Pancreas (tissue), 10 donors: ENCODE measurements around the gene CNTNAP5. TPM values are rescaled to one million over a fixed set of nuclear protein-coding genes. Genes with fewer than 3 reads are reported as not detected.

Experiments used
- ATAC-seq, 4 donors: fragments of 200-7000 bp; cut with Tn5 transposase; one replicate each; pipeline versions ENCODE4 v1.8.0 to v1.9.1; 2020; ENCODE audit warnings: mild to moderate bottlenecking in 4 of 4, moderate library complexity in 4 of 4
- DNase-seq, 6 donors: peaks; one replicate each; pipeline ENCODE4 v3.0.0-alpha.2; 2020
- FAIRE-seq: peaks from 2 replicates; lab custom pipeline; 2012; peaks lifted over from hg19 to GRCh38; lab: Jason Lieb, UNC
- H3K27ac ChIP-seq, 4 donors: fragments of 200-600 bp; sonication (generic); 1 replicate in 3 of 4; 2 replicates in 1 of 4; pipeline versions ENCODE4 v1.5.0 to v1.8.0; 2020
- H3K27me3 ChIP-seq, 4 donors: fragments of 200-600 bp; one replicate each; pipeline ENCODE4 v1.8.0; 2021
- H3K36me3 ChIP-seq, 3 donors: fragments of 200-600 bp; sonication (generic) in 1 of 3; one replicate each; pipeline versions ENCODE4 v1.5.0 to v1.8.0; 2020 to 2021
- H3K4me1 ChIP-seq, 3 donors: fragments of 200-600 bp; one replicate each; pipeline ENCODE4 v1.8.0; 2021
- H3K4me3 ChIP-seq, 4 donors: fragments of 200-600 bp; sonication (generic) in 2 of 4; one replicate each; pipeline versions ENCODE4 v1.5.0 to v1.8.0; 2020 to 2021
- H3K9me3 ChIP-seq, 4 donors: fragments of 200-600 bp; one replicate each; pipeline ENCODE4 v1.8.0; 2021
- WGBS, 2 donors: extraction: QIAGEN DNeasy Blood & Tissue Kit; methylation state at CpG; one replicate each; pipeline ENCODE4 v1.1.7; 2013; 5-methylcytosine and 5-hydroxymethylcytosine counted together
- intact Hi-C, 3 donors: fragments of 100-400 bp; cut with DNase I; formaldehyde crosslinking; loops; one replicate each; pipeline versions ENCODE4 v1.11.1 to v1.14.2; 2022
- polyA plus RNA-seq, 2 donors: library from polyadenylated mRNA; stranded (reverse); fragments of 200-250 nt; gene quantifications; one replicate each; pipeline ENCODE4 v1.2.3, GENCODE V29; 2013
- total RNA-seq, 6 donors: library from RNA; stranded (reverse); fragmentation: NEBNext Ultra II Directional in 4 of 6; extraction: Animal tissue kit (Norgen Biotek cat#: 25700) in 4 of 6; gene quantifications; one replicate each; pipeline versions ENCODE4 v1.2.1 to v1.2.4, GENCODE V29; 2021 to 2023
- TF ChIP-seq, protein P1 (sequence below), 4 donors: fragments of 200-600 bp; sonication (generic) in 3 of 4; IDR thresholded peaks; one replicate each; pipeline versions ENCODE4 v1.5.0 to v1.8.0; 2021; ENCODE audit warnings: antibody characterized with exemption in 4 of 4
- donor health status: healthy with polysubstance abuse.
- donor health status: DM: no; HTN: no; CAD: no; lungs with moderate emphysema.
- donor health status: DM: no; HTN: no; CAD: no.
- donor health status: control.
- donor health status: control.
- donor health status: Bipolar disorder and iron deficiency.
- donor health status: DM: yes; HTN: yes; CAD: no.
- donor health status: DM: no; HTN: no; CAD: no.
- donor health status: DM: no; HTN: no; CAD: no.
- donor health status: DM: yes; HTN: yes; CAD: no.

CNTNAP5 gene
- total and polyA plus RNA-seq, 8 donors, result 0.05 to 0.43 (median 0.12) TPM

DNA sequence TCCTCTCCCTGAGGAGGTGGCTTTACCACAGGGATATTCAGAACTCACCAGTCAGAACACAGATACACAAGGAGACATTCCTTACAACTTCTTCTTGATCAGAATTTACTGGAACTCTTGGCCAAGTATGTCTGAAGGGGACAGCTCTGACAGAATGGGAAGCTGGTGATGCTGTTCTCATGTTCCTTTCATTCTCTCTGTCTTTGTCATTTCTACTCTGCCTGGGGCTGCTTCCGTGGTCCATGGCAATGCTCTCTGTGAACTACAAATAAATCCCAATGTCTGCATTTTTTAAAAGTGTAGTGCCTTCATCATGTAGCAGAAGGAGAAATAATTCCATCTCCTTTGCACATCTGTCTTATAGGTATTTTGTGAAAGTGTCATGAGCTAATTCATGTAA lies 730.3 kb downstream of the CNTNAP5 start:
- H3K27ac ChIP-seq, result no peak overlapping the region
- DNase-seq (no peak), FAIRE-seq (no peak), ATAC-seq (no peak)
- H3K36me3 ChIP-seq, result no peaks in the 10 kb centered on the region
- TF ChIP-seq, protein P1, sequence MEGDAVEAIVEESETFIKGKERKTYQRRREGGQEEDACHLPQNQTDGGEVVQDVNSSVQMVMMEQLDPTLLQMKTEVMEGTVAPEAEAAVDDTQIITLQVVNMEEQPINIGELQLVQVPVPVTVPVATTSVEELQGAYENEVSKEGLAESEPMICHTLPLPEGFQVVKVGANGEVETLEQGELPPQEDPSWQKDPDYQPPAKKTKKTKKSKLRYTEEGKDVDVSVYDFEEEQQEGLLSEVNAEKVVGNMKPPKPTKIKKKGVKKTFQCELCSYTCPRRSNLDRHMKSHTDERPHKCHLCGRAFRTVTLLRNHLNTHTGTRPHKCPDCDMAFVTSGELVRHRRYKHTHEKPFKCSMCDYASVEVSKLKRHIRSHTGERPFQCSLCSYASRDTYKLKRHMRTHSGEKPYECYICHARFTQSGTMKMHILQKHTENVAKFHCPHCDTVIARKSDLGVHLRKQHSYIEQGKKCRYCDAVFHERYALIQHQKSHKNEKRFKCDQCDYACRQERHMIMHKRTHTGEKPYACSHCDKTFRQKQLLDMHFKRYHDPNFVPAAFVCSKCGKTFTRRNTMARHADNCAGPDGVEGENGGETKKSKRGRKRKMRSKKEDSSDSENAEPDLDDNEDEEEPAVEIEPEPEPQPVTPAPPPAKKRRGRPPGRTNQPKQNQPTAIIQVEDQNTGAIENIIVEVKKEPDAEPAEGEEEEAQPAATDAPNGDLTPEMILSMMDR (IDR thresholded peaks at IDR 0.05), result no peak
- 41 to 43% methylated on average over 1 of the region's 1 CpG for WGBS, 2 donors
- intact Hi-C loops, result no loop called here
- no peak overlapping the region for H3K4me3 ChIP-seq
- no peaks in the 10 kb centered on the region for H3K4me1 ChIP-seq
- no peaks in the 10 kb centered on the region for H3K27me3 ChIP-seq
- H3K9me3 ChIP-seq, result no peaks in the 10 kb centered on the region

DNA sequence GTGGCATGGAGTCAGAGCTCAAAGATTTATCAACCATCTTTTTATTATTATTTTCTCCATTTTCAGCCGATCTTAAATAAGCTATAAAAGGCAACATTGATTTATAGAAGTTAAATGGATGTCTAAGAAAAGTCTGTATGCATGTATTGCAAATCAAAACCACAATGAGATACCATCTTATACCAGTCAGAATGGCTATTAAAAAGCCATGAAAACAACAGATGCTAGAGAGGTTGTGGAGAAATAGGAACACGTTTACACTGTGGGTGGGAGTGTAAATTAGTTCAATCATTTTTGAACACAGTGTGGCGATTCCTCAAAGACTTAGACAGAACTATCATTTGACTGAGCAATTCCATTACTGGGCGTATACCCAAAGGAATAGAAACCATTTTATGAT lies 731.0 kb downstream of the CNTNAP5 start:
- Histone ChIP-seq H3K4me1 (no peaks in the 10 kb centered on the region), H3K9me3 (no peaks in the 10 kb centered on the region), H3K4me3 (no peak overlapping the region), H3K27ac (no peak overlapping the region), H3K27me3 (no peaks in the 10 kb centered on the region), H3K36me3 (no peaks in the 10 kb centered on the region)
- FAIRE-seq, result no peak
- intact Hi-C loops, result no loop called here
- 49 to 50% methylated on average over 4 of the region's 4 CpGs for WGBS, 2 donors
- DNase-seq, result no peak
- ATAC-seq, result no peak
- TF ChIP-seq, protein P1 (IDR thresholded peaks at IDR 0.05), result no peak

DNA sequence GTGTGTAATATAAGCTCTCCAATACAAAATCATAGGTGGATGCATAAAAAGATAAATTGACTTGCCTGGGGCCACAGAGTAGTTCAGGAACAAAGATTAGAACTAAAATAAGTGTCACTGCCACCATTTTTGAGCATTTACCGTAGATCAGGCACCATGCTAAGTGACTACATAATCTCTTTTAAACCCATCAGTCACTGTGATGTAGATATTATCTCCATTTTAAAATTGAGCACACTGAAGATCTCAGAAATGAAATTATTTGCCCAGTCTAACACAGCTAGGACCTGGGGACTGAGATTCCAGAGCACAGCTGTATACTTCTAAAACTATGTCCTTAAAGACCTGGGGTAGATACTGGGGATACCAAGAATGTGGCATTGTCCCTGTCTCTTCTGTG lies 737.3 kb downstream of the CNTNAP5 start:
- WGBS, 2 donors, result 72 to 73% methylated on average over 1 of the region's 1 CpG
- Histone ChIP-seq H3K27ac (no peak overlapping the region), H3K9me3 (no peaks in the 10 kb centered on the region), H3K4me3 (no peak overlapping the region), H3K4me1 (no peaks in the 10 kb centered on the region), H3K36me3 (no peaks in the 10 kb centered on the region), H3K27me3 (no peaks in the 10 kb centered on the region)
- ATAC-seq (no peak), DNase-seq (no peak), FAIRE-seq (no peak)
- intact Hi-C loops, result no loop called here
- TF ChIP-seq, protein P1 (IDR thresholded peaks at IDR 0.05), result no peak

DNA sequence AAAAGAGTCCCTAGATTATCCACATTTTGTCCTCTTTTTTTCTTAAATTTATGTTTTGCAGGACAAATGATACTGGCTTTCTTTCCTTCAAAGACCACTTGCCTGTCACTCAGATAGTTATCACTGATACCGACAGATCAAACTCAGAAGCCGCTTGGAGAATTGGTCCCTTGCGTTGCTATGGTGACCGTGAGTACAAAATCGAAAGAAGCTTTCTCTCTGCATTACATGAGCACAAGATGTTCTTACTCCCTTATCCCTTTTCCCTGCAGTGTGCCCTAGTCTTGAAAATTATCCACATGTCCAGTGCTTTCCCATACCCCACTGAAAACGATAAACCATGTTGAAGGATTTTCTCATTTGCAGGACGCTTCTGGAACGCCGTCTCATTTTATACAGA lies 738.5 kb downstream of the CNTNAP5 start:
- Histone ChIP-seq H3K27ac (no peak overlapping the region), H3K36me3 (no peaks in the 10 kb centered on the region), H3K4me1 (no peaks in the 10 kb centered on the region), H3K9me3 (no peaks in the 10 kb centered on the region), H3K27me3 (no peaks in the 10 kb centered on the region), H3K4me3 (no peak overlapping the region)
- 73 to 82% methylated on average over 9 of the region's 9 CpGs for WGBS, 2 donors
- no peak for DNase-seq
- TF ChIP-seq, protein P1 (IDR thresholded peaks at IDR 0.05), result no peak
- intact Hi-C loops, result no loop called here
- FAIRE-seq, result no peak
- ATAC-seq, result no peak

DNA sequence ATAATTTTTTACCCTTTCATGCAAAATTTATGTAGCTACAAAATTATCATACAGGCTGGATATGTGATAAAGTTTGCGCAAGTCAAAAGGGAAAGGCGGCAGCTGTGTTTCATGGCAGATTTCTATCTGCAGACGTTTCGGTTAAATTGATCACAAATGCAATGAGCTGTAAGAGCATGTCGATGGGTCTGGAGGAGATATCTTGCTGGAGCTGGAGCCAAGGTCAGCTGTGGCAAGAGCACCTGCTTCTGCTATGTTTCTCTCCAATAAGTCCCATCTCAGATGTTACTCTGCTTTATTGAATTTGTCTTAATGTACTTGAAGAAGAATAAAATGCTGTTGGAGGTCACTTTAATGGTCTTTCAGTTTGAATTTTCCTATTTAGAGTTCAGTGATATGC lies 749.7 kb downstream of the CNTNAP5 start:
- 34 to 36% methylated on average over 5 of the region's 5 CpGs for WGBS, 2 donors
- FAIRE-seq (no peak), ATAC-seq (no peak), DNase-seq (no peak)
- Histone ChIP-seq H3K9me3 (no peaks in the 10 kb centered on the region), H3K27ac (no peak overlapping the region), H3K4me1 (no peaks in the 10 kb centered on the region), H3K36me3 (no peaks in the 10 kb centered on the region), H3K27me3 (no peaks in the 10 kb centered on the region), H3K4me3 (no peak overlapping the region)
- TF ChIP-seq, protein P1 (IDR thresholded peaks at IDR 0.05), result no peak
- intact Hi-C loops, result no loop called here
